Tibial nerve (tissue), 4 donors: ENCODE data around the gene LRRC31. TPM values are rescaled to one million over a fixed set of nuclear protein-coding genes. Genes with fewer than 3 reads are reported as not detected.

Experiments
- DNase-seq, 2 donors: peaks; one replicate each; pipeline ENCODE4 v3.0.0-alpha.2; 2019; ENCODE audit warnings: low spot score in 2 of 2
- H3K27ac ChIP-seq, 4 donors: fragments of 200-600 bp; sonication (generic) in 3 of 4; one replicate each; pipeline ENCODE4 v1.5.1; 2017 to 2019; ENCODE audit warnings: mild to moderate bottlenecking in 1 of 4
- H3K27me3 ChIP-seq, 2 donors: fragments of 200-600 bp; sonication (generic) in 1 of 2; one replicate each; pipeline versions ENCODE4 v1.5.1 to v1.6.0; 2017 to 2019
- H3K36me3 ChIP-seq, 3 donors: fragments of 200-600 bp; sonication (generic); one replicate each; pipeline ENCODE4 v1.5.1; 2018 to 2019
- H3K4me1 ChIP-seq, 4 donors: fragments of 200-600 bp; sonication (generic) in 3 of 4; one replicate each; pipeline ENCODE4 v1.5.1; 2017 to 2019
- H3K4me3 ChIP-seq, 4 donors: fragments of 200-600 bp; sonication (generic) in 3 of 4; one replicate each; pipeline ENCODE4 v1.5.1; 2017 to 2019; ENCODE audit warnings: mild to moderate bottlenecking in 1 of 4, moderate library complexity in 1 of 4
- H3K9me3 ChIP-seq, 4 donors: fragments of 200-600 bp; sonication (generic) in 3 of 4; one replicate each; pipeline ENCODE4 v1.5.1; 2017 to 2019
- EP300 ChIP-seq, 2 donors: sonication (generic); formaldehyde crosslinking; IDR thresholded peaks; one replicate each; pipeline ENCODE4 v1.6.1; 2017; ENCODE audit warnings: antibody characterized with exemption in 2 of 2, mild to moderate bottlenecking in 1 of 2
- POLR2A ChIP-seq, 2 donors: fragments of 450-650 bp; IDR thresholded peaks; one replicate each; pipeline ENCODE4 v1.6.1; 2017; ENCODE audit warnings: antibody characterized with exemption in 2 of 2, mild to moderate bottlenecking in 2 of 2, moderate library complexity in 2 of 2
- WGBS, 2 donors: methylation state at CpG; one replicate each; pipeline ENCODE4 v1.1.5; 2018; 5-methylcytosine and 5-hydroxymethylcytosine counted together
- total RNA-seq, 4 donors: library from RNA; depleted of rRNA; stranded (reverse); fragments of >200 nt; gene quantifications; one replicate each; pipeline ENCODE4 v1.1.0, GENCODE V29; 2016
- TF ChIP-seq, protein P1 (sequence below), 5 experiments: fragments of 200-600 bp in 3 of 5; fragments of 450-650 bp in 2 of 5; sonication (generic) in 3 of 5; IDR thresholded peaks; one replicate each; pipeline ENCODE4 v1.5.1; 2016 to 2019; ENCODE audit warnings: antibody characterized with exemption in 5 of 5, mild to moderate bottlenecking in 3 of 5, moderate library complexity in 2 of 5

The LRRC31 gene
- total RNA-seq, 4 donors from 2014 or later, result not detected

GRCh38 chr3:169848741-169849140, 21.0 kb downstream of the LRRC31 start:
- no peaks in the 10 kb centered on the region for H3K36me3 ChIP-seq
- H3K27ac ChIP-seq, result no peak overlapping the region
- H3K27me3 ChIP-seq, result no peaks in the 10 kb centered on the region
- H3K4me3 ChIP-seq, result no peak overlapping the region
- TF ChIP-seq, protein P1, sequence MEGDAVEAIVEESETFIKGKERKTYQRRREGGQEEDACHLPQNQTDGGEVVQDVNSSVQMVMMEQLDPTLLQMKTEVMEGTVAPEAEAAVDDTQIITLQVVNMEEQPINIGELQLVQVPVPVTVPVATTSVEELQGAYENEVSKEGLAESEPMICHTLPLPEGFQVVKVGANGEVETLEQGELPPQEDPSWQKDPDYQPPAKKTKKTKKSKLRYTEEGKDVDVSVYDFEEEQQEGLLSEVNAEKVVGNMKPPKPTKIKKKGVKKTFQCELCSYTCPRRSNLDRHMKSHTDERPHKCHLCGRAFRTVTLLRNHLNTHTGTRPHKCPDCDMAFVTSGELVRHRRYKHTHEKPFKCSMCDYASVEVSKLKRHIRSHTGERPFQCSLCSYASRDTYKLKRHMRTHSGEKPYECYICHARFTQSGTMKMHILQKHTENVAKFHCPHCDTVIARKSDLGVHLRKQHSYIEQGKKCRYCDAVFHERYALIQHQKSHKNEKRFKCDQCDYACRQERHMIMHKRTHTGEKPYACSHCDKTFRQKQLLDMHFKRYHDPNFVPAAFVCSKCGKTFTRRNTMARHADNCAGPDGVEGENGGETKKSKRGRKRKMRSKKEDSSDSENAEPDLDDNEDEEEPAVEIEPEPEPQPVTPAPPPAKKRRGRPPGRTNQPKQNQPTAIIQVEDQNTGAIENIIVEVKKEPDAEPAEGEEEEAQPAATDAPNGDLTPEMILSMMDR (IDR thresholded peaks at IDR 0.05), result no peak
- TF ChIP-seq POLR2A (IDR thresholded peaks at IDR 0.05) (no peak), EP300 (IDR thresholded peaks at IDR 0.05) (no peak)
- H3K9me3 ChIP-seq, result no peaks in the 10 kb centered on the region
- no peaks in the 10 kb centered on the region for H3K4me1 ChIP-seq
- WGBS, 2 donors, result 96 to 97% methylated on average over 3 of the region's 3 CpGs
- DNase-seq, result no peak

DNA sequence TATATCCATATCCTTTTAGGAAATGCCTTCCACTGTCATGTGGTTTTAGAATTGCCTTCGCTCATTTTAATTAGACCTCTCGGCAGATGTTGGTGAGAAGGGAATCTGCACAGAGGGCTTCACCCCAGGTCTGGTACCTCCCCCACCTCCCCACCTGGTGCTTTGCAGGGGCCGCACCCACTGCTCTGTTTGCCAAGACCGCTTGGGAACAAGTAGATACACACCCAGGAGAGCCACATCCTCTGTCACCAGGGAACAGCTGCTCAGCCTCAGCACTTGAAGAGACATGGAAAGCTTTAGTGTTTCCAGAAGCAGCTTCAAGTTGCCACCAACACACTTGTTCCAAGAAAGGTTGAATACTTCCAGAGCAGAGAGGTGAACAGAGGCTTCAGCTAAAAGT, 21.8 kb downstream of the LRRC31 start:
- Histone ChIP-seq H3K4me1 (no peaks in the 10 kb centered on the region), H3K27me3 (no peaks in the 10 kb centered on the region), H3K4me3 (no peak overlapping the region), H3K36me3 (no peaks in the 10 kb centered on the region), H3K9me3 (no peaks in the 10 kb centered on the region), H3K27ac (no peak overlapping the region)
- TF ChIP-seq EP300 (IDR thresholded peaks at IDR 0.05), result no peak
- TF ChIP-seq, protein P1 (IDR thresholded peaks at IDR 0.05), result no peak
- no peak for TF ChIP-seq POLR2A (IDR thresholded peaks at IDR 0.05)
- DNase-seq, result no peak
- WGBS, 2 donors, result 66 to 70% methylated on average over 4 of the region's 4 CpGs

DNA sequence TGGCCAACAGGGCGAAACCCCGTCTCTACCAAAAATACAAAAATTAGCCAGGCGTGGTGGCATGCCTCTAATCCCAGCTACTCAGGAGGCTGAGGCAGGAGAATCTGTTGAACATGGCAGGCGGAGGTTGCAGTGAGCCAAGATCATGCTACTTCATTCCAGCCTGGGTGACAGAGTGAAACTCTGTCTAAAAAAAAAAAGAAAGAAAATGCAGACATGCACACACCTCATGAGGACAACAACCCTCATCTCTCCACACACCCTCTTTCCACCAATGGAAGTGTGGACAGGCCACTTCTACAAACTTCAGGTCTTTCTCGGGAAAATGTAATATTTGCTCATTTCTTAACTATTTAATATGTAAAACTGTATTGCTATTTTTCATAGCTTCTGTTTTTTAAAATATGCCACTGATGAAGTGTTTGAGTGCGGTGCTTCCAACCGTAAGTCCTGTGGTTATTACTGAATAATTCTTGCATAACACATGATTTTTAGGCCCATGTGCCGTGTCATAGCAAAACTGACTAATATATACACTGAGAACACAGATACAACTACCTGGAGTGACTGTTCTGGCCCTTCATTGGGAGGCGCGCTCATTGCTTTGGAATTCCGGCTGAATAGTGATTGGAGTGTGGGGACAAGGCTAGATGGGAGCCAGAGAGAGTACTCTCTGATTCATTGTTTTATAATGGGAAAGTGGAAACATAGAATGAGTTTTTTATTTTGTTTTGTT, 23.1 kb downstream of the LRRC31 start:
- Histone ChIP-seq H3K36me3 (no peaks in the 10 kb centered on the region), H3K4me1 (no peaks in the 10 kb centered on the region), H3K4me3 (no peak overlapping the region), H3K27me3 (no peaks in the 10 kb centered on the region), H3K27ac (no peak overlapping the region), H3K9me3 (no peaks in the 10 kb centered on the region)
- 92 to 93% methylated on average over 11 of the region's 11 CpGs for WGBS, 2 donors
- no peak for TF ChIP-seq EP300 (IDR thresholded peaks at IDR 0.05)
- TF ChIP-seq, protein P1 (IDR thresholded peaks at IDR 0.05), result no peak
- no peak for TF ChIP-seq POLR2A (IDR thresholded peaks at IDR 0.05)
- DNase-seq, result no peak

DNA sequence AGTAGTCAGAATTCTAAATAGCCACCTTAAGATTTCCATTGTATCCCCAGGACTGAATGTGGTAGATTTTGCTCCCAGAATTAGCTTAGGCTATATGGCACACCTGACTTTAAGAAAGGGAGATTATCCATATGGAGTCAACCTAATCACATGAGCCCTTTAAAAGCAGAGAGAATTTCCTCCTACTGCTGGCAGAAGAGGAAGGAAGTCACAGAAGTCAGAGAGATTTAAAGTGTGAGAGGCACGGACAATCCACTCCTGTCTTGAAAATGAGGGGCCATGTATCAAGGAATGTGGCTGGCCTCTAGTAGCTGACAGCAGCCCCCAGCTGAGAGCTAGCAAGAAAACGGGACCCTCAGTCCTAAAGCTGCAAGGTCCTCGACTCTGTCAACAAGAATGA, 26.8 kb downstream of the LRRC31 start:
- TF ChIP-seq, protein P1 (IDR thresholded peaks at IDR 0.05), result no peak
- TF ChIP-seq POLR2A (IDR thresholded peaks at IDR 0.05), result no peak
- no peak for TF ChIP-seq EP300 (IDR thresholded peaks at IDR 0.05)
- no peak overlapping the region for H3K4me3 ChIP-seq
- H3K4me1 ChIP-seq, result no peaks in the 10 kb centered on the region
- 40 to 42% methylated on average over 3 of the region's 3 CpGs for WGBS, 2 donors
- H3K27ac ChIP-seq, result no peak overlapping the region
- no peaks in the 10 kb centered on the region for H3K36me3 ChIP-seq
- no peaks in the 10 kb centered on the region for H3K27me3 ChIP-seq
- no peak for DNase-seq
- H3K9me3 ChIP-seq, result no peaks in the 10 kb centered on the region

GRCh38 chr3:169841171-169841570, 28.6 kb downstream of the LRRC31 start:
- H3K9me3 ChIP-seq, result no peaks in the 10 kb centered on the region
- no peaks in the 10 kb centered on the region for H3K27me3 ChIP-seq
- H3K4me1 ChIP-seq, result no peaks in the 10 kb centered on the region
- H3K27ac ChIP-seq, result no peak overlapping the region
- no peak for TF ChIP-seq EP300 (IDR thresholded peaks at IDR 0.05)
- TF ChIP-seq POLR2A (IDR thresholded peaks at IDR 0.05), result no peak
- TF ChIP-seq, protein P1 (IDR thresholded peaks at IDR 0.05), result no peak
- no peak overlapping the region for H3K4me3 ChIP-seq
- no peak for DNase-seq
- 65 to 69% methylated on average over 4 of the region's 4 CpGs for WGBS, 2 donors
- H3K36me3 ChIP-seq, result no peaks in the 10 kb centered on the region
